ENCODE results near the gene PRSS56. TPM values are rescaled to one million over a fixed set of nuclear protein-coding genes. Genes with fewer than 3 reads are reported as not detected.

The PRSS56 gene
- total and polyA plus RNA-seq, 2 of the 13 experiments (the other 11 are each of a cell fraction or from before 2014, with no cell fraction given), result not detected

DNA sequence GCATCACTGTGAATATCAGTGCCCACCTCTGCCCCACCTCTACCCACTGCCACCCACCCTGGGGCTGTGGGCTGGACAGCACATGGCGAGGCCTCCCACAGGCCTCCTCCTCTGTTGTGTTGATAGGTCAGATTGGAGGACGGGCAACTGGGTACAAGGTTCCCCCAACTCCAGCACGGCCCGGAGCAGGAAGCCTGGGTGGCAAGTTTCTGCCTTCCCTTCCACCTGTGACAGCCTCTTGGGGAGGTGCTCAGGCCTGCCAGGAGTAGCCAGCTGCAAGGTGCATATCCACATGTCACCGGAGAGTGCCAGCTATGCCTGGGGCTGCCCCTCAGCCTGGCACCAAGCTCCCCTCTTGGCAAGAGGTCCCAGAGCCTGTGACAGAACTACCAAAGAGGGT lies 25.6 kb upstream of the PRSS56 start:
- Histone ChIP-seq H3K27ac (ENCODE audit: extremely low read length, insufficient read depth, low read length) (no peak overlapping the region), H3K79me2 (ENCODE audit: insufficient read depth, low read length) (no peaks in the 10 kb centered on the region), H3K27me3 (ENCODE audit: control insufficient read depth in 1 of 2, insufficient read depth in 2 of 2, low read length in 2 of 2) (peaks cover 26 to 92% of the 10 kb centered on the region in 2 experiments), H2AFZ (ENCODE audit: low read length) (no peak overlapping the region), H3K9me3 (ENCODE audit: low read length) (no peaks in the 10 kb centered on the region), H3K36me3 (replicated peaks in 1 of 2; ENCODE audit: control insufficient read depth in 1 of 2, insufficient read depth in 2 of 2, low read length in 2 of 2) (no peaks in the 10 kb centered on the region), H3K4me1 (ENCODE audit: insufficient read depth, low read length) (no peaks in the 10 kb centered on the region), H3K9ac (ENCODE audit: insufficient read depth, low read depth, low read length) (no peak overlapping the region), H3K4me2 (ENCODE audit: low read depth, low read length) (no peak overlapping the region), H3K4me3 (replicated peaks in 1 of 3; ENCODE audit: insufficient read depth in 1 of 3, low read depth in 2 of 3, low read length in 3 of 3) (no peak overlapping the region), H4K20me1 (ENCODE audit: insufficient read depth, low read length) (no peaks in the 10 kb centered on the region)
- in situ Hi-C loops (cut with HindIII; ENCODE audit: extremely low pct_ligation_motif_present, low pct_unique_long_range_greater_than_20kb), result no loop called here
- ChIA-PET POLR2A (no interaction called here), CTCF (ENCODE audit: low intra/inter-chr PET ratio, low total read pairs) (no interaction called here)
- intact Hi-C loops (cut with micrococcal nuclease; ENCODE audit: unreplicated experiment), result no loop called here
- BruUV-seq (replicated peaks), result no TSS peak
- FAIRE-seq, result no peak
- no peak for ATAC-seq
- 20% methylated on average over 5 of the region's 5 CpGs for WGBS (ENCODE audit: low lambda C conversion rate)
- DNase-seq (ENCODE audit: low spot score), result no peak
- TF ChIP-seq, protein P1, sequence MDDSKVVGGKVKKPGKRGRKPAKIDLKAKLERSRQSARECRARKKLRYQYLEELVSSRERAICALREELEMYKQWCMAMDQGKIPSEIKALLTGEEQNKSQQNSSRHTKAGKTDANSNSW (CRISPR knock-in tag; IDR thresholded peaks at IDR 0.05; ENCODE audit: borderline replicate concordance), result no peak
- no peak for TF ChIP-seq ZNF878 (CRISPR knock-in tag; IDR thresholded peaks at IDR 0.05)
- no peak for TF ChIP-seq ZNF501 (CRISPR knock-in tag; IDR thresholded peaks at IDR 0.05)
- no peak for TF ChIP-seq ZFP62 (CRISPR knock-in tag; IDR thresholded peaks at IDR 0.05)
- TF ChIP-seq, protein P2, sequence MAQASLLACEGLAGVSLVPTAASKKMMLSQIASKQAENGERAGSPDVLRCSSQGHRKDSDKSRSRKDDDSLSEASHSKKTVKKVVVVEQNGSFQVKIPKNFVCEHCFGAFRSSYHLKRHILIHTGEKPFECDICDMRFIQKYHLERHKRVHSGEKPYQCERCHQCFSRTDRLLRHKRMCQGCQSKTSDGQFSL (CRISPR knock-in tag; IDR thresholded peaks at IDR 0.05), result no peak
- no peak for TF ChIP-seq PLRG1 (conservative IDR thresholded peaks at IDR 0.05)
- no peak for TF ChIP-seq ZNF121 (CRISPR knock-in tag; IDR thresholded peaks at IDR 0.05)
- TF ChIP-seq POLR2A (IDR thresholded peaks at IDR 0.05; ENCODE audit: insufficient read depth in 1 of 2, low read depth in 2 of 2, low read length in 2 of 2), result no peak
- TF ChIP-seq ZNF616 (CRISPR knock-in tag; IDR thresholded peaks at IDR 0.05; ENCODE audit: low read depth), result no peak
- TF ChIP-seq, protein P3, sequence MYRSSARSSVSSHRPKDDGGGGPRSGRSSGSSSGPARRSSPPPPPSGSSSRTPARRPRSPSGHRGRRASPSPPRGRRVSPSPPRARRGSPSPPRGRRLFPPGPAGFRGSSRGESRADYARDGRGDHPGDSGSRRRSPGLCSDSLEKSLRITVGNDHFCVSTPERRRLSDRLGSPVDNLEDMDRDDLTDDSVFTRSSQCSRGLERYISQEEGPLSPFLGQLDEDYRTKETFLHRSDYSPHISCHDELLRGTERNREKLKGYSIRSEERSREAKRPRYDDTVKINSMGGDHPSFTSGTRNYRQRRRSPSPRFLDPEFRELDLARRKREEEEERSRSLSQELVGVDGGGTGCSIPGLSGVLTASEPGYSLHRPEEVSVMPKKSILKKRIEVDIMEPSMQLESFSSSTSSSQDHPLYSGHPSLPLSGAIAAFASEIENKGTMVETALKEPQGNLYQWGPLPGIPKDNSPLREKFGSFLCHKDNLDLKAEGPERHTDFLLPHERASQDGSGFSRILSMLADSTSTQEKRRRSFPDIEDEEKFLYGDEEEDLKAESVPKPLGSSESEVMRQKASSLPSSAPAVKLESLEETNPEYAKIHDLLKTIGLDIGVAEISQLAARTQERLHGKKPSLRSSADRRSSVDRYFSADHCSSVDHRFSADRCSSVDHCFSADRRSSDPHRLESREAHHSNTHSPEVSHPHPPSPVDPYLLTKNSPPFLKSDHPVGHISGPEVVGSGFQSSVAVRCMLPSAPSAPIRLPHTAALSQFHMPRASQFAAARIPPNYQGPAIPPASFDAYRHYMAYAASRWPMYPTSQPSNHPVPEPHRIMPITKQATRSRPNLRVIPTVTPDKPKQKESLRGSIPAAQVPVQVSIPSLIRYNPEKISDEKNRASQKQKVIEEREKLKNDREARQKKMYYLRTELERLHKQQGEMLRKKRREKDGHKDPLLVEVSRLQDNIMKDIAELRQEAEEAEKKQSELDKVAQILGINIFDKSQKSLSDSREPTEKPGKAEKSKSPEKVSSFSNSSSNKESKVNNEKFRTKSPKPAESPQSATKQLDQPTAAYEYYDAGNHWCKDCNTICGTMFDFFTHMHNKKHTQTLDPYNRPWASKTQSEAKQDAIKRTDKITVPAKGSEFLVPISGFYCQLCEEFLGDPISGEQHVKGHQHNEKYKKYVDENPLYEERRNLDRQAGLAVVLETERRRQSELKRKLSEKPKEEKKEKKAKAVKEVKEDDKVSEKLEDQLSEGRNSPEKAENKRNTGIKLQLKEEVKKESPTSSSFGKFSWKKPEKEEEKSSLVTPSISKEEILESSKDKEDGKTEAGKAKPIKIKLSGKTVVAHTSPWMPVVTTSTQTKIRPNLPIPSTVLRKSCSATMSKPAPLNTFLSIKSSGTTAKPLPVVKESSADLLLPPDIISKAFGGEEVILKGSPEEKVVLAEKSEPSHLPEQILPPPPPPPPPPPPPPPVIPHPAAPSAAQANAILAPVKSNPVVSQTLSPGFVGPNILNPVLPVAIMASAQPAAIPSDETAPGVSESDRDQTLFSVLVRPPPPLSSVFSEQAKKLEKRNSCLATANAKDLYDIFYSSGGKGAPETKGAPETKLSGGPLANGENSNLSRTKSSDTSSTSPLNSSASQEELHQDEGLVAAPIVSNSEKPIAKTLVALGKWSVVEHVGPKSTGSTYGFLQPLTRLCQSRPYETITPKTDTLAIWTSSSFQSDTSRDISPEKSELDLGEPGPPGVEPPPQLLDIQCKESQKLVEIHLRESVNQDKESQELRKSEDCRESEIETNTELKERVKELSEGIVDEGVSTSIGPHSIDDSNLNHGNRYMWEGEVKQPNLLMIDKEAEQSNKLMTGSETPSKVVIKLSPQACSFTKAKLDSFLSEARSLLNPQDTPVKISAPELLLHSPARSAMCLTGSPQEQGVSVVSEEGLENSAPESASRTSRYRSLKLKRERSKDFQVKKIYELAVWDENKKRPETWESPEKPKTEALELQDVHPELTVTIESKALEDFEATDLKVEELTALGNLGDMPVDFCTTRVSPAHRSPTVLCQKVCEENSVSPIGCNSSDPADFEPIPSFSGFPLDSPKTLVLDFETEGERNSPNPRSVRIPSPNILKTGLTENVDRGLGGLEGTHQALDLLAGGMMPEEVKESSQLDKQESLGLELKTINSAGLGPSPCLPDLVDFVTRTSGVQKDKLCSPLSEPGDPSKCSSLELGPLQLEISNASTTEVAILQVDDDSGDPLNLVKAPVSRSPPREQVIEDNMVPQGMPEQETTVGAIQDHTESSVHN (CRISPR knock-in tag; IDR thresholded peaks at IDR 0.05), result no peak
- TF ChIP-seq ZNF468 (CRISPR knock-in tag; IDR thresholded peaks at IDR 0.05), result no peak
- TF ChIP-seq, protein P4, sequence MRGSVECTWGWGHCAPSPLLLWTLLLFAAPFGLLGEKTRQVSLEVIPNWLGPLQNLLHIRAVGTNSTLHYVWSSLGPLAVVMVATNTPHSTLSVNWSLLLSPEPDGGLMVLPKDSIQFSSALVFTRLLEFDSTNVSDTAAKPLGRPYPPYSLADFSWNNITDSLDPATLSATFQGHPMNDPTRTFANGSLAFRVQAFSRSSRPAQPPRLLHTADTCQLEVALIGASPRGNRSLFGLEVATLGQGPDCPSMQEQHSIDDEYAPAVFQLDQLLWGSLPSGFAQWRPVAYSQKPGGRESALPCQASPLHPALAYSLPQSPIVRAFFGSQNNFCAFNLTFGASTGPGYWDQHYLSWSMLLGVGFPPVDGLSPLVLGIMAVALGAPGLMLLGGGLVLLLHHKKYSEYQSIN (CRISPR knock-in tag; IDR thresholded peaks at IDR 0.05; ENCODE audit: borderline replicate concordance), result no peak
- no peak for TF ChIP-seq PHF20 (CRISPR knock-in tag; IDR thresholded peaks at IDR 0.05)
- no peak for TF ChIP-seq ZNF451 (CRISPR knock-in tag; IDR thresholded peaks at IDR 0.05)
- no peak for TF ChIP-seq POLR2AphosphoS5 (IDR thresholded peaks at IDR 0.05; ENCODE audit: low read depth, low read length)
- TF ChIP-seq ATF7-NPFF (CRISPR knock-in tag; IDR thresholded peaks at IDR 0.05; ENCODE audit: low read depth), result no peak
- no peak for TF ChIP-seq RFX1 (IDR thresholded peaks at IDR 0.05)
- TF ChIP-seq SUZ12 (IDR thresholded peaks at IDR 0.05; ENCODE audit: low read depth, low read length), result no peak
- TF ChIP-seq AGO2 (optimal IDR thresholded peaks at IDR 0.05; ENCODE audit: low read depth, low read length), result no peak

Data from HepG2 (cell line).